Neural cell (in vitro differentiated cells): ENCODE data around the gene RNF20.

Experiments used
- POLR2AphosphoS5 ChIP-seq: IDR thresholded peaks from 2 replicates; pipeline ENCODE4 v1.6.1; 2012
- TF ChIP-seq, protein P1 (sequence below): fragments of 450-650 bp; IDR thresholded peaks from 2 replicates; pipeline ENCODE4 v1.5.1; 2014; ENCODE audit warnings: antibody characterized with exemption, mild to moderate bottlenecking, moderate library complexity; ENCODE audit not compliant: poor library complexity, severe bottlenecking

- TF ChIP-seq, protein P1, sequence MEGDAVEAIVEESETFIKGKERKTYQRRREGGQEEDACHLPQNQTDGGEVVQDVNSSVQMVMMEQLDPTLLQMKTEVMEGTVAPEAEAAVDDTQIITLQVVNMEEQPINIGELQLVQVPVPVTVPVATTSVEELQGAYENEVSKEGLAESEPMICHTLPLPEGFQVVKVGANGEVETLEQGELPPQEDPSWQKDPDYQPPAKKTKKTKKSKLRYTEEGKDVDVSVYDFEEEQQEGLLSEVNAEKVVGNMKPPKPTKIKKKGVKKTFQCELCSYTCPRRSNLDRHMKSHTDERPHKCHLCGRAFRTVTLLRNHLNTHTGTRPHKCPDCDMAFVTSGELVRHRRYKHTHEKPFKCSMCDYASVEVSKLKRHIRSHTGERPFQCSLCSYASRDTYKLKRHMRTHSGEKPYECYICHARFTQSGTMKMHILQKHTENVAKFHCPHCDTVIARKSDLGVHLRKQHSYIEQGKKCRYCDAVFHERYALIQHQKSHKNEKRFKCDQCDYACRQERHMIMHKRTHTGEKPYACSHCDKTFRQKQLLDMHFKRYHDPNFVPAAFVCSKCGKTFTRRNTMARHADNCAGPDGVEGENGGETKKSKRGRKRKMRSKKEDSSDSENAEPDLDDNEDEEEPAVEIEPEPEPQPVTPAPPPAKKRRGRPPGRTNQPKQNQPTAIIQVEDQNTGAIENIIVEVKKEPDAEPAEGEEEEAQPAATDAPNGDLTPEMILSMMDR = no peak
- TF ChIP-seq POLR2AphosphoS5 = no peak
Observed at GRCh38 chr9:101591787-101592446, 58.3 kb downstream of the RNF20 start.
